Vagina (tissue), 2 donors: Measurements from ENCODE around the gene FBXO38. TPM values are rescaled to one million over a fixed set of nuclear protein-coding genes. Genes with fewer than 3 reads are reported as not detected.

Experiments used
- DNase-seq, 2 donors: peaks; one replicate each; pipeline ENCODE4 v3.0.0-alpha.2; 2017; ENCODE audit errors: extremely low spot score in 2 of 2
- H3K27ac ChIP-seq: fragments of 200-600 bp; sonication (generic); one replicate; pipeline ENCODE4 v1.5.1; 2019
- H3K27me3 ChIP-seq: fragments of 200-600 bp; sonication (generic); one replicate; pipeline ENCODE4 v1.5.1; 2019
- H3K36me3 ChIP-seq, 2 donors: fragments of 200-600 bp; sonication (generic); one replicate each; pipeline ENCODE4 v1.5.1; 2017 to 2019
- H3K4me1 ChIP-seq: fragments of 200-600 bp; sonication (generic); one replicate; pipeline ENCODE4 v1.5.1; 2019
- H3K4me3 ChIP-seq, 2 donors: fragments of 200-600 bp; sonication (generic); 1 replicate in 1 of 2; 2 replicates in 1 of 2; pipeline ENCODE4 v1.5.1; 2016 to 2019
- H3K9me3 ChIP-seq: fragments of 200-600 bp; sonication (generic); one replicate; pipeline ENCODE4 v1.5.1; 2019
- POLR2A ChIP-seq, 2 donors: fragments of 450-650 bp; IDR thresholded peaks; one replicate each; pipeline ENCODE4 v1.6.1; 2017; ENCODE audit warnings: antibody characterized with exemption in 2 of 2, mild to moderate bottlenecking in 2 of 2, moderate library complexity in 2 of 2
- POLR2AphosphoS5 ChIP-seq, 2 donors: sonication (generic); formaldehyde crosslinking; IDR thresholded peaks; one replicate each; pipeline ENCODE4 v1.9.0; 2017; ENCODE audit warnings: antibody characterized with exemption in 2 of 2, mild to moderate bottlenecking in 2 of 2, low read depth in 1 of 2; ENCODE audit not compliant: insufficient read depth in 1 of 2
- intact Hi-C: fragments of 100-400 bp; cut with DNase I; formaldehyde crosslinking; loops from one replicate; pipeline ENCODE4 v1.15.1; 2023
- total RNA-seq: library from RNA; depleted of rRNA; stranded (reverse); fragments of >200 nt; gene quantifications from one replicate; pipeline ENCODE4 v1.2.3, GENCODE V29; 2016
- TF ChIP-seq, protein P1 (sequence below), 3 experiments: fragments of 450-650 bp in 2 of 3; fragments of 200-600 bp in 1 of 3; sonication (generic) in 1 of 3; IDR thresholded peaks; one replicate each; pipeline ENCODE4 v1.5.1; 2017 to 2019; ENCODE audit warnings: antibody characterized with exemption in 3 of 3, mild to moderate bottlenecking in 2 of 3, moderate library complexity in 2 of 3

FBXO38 gene
- total RNA-seq, 1 donor from 2014 or later = 40.3 TPM

DNA sequence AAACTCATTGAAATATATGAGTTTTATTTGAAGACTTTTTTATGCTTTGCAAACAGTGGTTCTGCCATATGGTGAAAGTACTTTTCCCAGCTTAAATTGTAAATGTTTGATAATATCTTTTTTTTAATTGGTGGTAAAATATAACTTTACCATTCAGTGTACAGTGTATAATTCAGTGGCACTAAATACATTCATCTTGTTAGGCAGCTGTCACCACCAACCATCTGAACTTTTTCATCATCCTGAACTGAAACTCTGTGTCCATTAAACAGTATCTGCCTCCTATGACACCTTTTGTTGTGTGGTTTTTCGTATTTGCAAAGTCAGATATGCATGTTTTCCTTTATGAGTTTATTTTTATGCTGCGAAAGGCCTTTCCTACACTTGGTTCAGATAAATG lies 45.1 kb downstream of the FBXO38 start:
- intact Hi-C loops = no loop called here

DNA sequence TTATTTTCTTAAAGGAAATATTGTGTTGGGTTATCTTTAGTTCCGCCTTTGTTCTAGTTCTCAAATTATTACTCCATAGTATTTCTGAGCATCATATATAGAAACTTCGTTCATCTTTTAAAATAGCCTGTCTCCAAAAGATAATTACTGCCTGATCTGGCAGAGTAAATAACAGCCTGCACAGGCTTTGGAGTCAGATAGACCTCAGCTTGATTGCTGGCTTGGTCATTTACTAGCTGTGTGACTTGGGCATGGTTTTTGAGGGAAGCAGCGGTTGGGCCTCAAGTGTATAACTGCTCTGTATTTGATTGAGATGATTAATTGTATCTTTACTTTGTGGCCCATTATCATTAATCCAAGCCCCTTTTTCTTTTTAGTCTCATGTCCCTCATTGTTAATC lies 50.1 kb downstream of the FBXO38 start:
- Histone ChIP-seq H3K4me3 (no peak overlapping the region), H3K27ac (no peak overlapping the region), H3K36me3 (peaks cover 0 to 50% of the 10 kb centered on the region in 2 donors), H3K9me3 (no peaks in the 10 kb centered on the region), H3K4me1 (no peaks in the 10 kb centered on the region), H3K27me3 (no peaks in the 10 kb centered on the region)
- DNase-seq = no peak
- TF ChIP-seq, protein P1, sequence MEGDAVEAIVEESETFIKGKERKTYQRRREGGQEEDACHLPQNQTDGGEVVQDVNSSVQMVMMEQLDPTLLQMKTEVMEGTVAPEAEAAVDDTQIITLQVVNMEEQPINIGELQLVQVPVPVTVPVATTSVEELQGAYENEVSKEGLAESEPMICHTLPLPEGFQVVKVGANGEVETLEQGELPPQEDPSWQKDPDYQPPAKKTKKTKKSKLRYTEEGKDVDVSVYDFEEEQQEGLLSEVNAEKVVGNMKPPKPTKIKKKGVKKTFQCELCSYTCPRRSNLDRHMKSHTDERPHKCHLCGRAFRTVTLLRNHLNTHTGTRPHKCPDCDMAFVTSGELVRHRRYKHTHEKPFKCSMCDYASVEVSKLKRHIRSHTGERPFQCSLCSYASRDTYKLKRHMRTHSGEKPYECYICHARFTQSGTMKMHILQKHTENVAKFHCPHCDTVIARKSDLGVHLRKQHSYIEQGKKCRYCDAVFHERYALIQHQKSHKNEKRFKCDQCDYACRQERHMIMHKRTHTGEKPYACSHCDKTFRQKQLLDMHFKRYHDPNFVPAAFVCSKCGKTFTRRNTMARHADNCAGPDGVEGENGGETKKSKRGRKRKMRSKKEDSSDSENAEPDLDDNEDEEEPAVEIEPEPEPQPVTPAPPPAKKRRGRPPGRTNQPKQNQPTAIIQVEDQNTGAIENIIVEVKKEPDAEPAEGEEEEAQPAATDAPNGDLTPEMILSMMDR (IDR thresholded peaks at IDR 0.05) = no peak
- TF ChIP-seq POLR2A (IDR thresholded peaks at IDR 0.05) = no peak
- TF ChIP-seq POLR2AphosphoS5 (IDR thresholded peaks at IDR 0.05; ENCODE audit: insufficient read depth in 1 of 2, low read depth in 1 of 2) = no peak
- intact Hi-C loops = no loop called here

More for the DNA sequence above, 45.1 kb downstream of the FBXO38 start:
- Histone ChIP-seq H3K27me3 (no peaks in the 10 kb centered on the region), H3K9me3 (no peaks in the 10 kb centered on the region), H3K4me1 (no peaks in the 10 kb centered on the region), H3K4me3 (no peak overlapping the region), H3K27ac (no peak overlapping the region), H3K36me3 (peaks cover 0 to 61% of the 10 kb centered on the region in 2 donors)
- TF ChIP-seq POLR2AphosphoS5 (IDR thresholded peaks at IDR 0.05; ENCODE audit: insufficient read depth in 1 of 2, low read depth in 1 of 2) = no peak
- TF ChIP-seq, protein P1 (IDR thresholded peaks at IDR 0.05) = no peak
- no peak for TF ChIP-seq POLR2A (IDR thresholded peaks at IDR 0.05)
- no peak for DNase-seq

DNA sequence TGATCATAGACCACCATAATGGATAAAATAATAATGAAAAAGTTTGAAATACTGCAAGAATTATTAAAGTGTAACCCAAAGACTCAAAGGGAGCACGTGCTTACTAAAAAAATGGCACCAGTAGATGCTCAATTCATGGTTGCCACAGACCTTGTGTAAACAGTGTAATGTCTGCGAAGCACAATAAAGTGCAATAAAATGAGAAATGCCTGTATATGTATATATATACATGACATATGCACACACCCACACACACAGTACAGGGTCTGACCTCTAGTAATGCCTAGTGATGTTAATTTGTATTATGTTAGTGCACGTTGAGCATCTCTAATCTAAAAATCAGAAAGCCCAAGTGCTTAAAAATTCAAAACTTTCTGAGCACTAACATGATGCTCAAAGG lies 52.3 kb downstream of the FBXO38 start:
- no peak for TF ChIP-seq POLR2AphosphoS5 (IDR thresholded peaks at IDR 0.05; ENCODE audit: insufficient read depth in 1 of 2, low read depth in 1 of 2)
- TF ChIP-seq, protein P1 (IDR thresholded peaks at IDR 0.05) = no peak
- no peak for TF ChIP-seq POLR2A (IDR thresholded peaks at IDR 0.05)

DNA sequence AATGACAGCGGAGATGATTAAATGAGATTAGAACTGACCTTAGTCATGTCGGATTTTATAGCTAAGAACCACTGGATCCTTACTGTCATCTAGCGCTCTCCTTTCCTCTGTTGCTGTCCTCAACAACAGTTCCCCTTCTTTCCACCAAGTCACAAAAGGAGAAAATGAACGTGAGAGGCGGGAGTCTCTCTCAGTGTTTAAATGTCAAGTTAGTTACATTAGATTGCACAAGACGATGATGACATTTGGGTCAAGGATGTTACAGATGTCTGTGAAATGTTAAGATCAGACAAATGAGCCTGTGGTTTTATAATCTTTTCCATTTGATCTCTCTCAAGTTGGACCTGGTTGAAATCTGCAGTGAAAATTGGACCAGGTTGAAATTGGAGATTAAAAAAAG lies 53.5 kb downstream of the FBXO38 start:
- TF ChIP-seq, protein P1 (IDR thresholded peaks at IDR 0.05) = no peak
- intact Hi-C loops = no loop called here
- peaks cover 0 to 73% of the 10 kb centered on the region in 2 donors for H3K36me3 ChIP-seq

More for the DNA sequence above, 52.3 kb downstream of the FBXO38 start:
- Histone ChIP-seq H3K4me3 (no peak overlapping the region), H3K9me3 (no peaks in the 10 kb centered on the region), H3K4me1 (no peaks in the 10 kb centered on the region), H3K27ac (no peak overlapping the region), H3K27me3 (no peaks in the 10 kb centered on the region), H3K36me3 (peaks cover 0 to 60% of the 10 kb centered on the region in 2 donors)
- DNase-seq = no peak
- intact Hi-C loops = no loop called here

DNA sequence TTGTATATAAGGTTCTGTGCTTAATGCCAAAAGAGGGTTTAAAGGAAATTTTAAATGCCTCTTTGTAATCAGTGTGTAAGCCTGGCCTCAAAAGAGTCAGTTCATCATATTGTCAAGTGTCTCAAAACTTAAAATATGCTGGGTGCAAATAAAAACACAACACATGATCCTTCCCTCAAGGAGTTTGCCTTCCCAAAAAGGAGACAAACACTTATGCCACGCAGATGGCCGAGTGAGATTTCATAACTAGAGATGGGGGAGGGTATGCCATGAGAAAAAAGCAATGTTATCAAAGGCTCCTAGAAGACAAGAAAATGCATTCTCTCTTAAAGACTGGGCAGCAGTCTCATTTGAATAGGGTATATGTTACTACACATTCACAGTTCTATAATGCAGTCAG lies 55.2 kb downstream of the FBXO38 start:
- H3K4me3 ChIP-seq = no peak overlapping the region

More for the DNA sequence above, 53.5 kb downstream of the FBXO38 start:
- Histone ChIP-seq H3K4me3 (no peak overlapping the region), H3K4me1 (no peaks in the 10 kb centered on the region), H3K27me3 (no peaks in the 10 kb centered on the region), H3K27ac (no peak overlapping the region), H3K9me3 (no peaks in the 10 kb centered on the region)
- DNase-seq = no peak

More for the DNA sequence above, 55.2 kb downstream of the FBXO38 start:
- Histone ChIP-seq H3K9me3 (no peaks in the 10 kb centered on the region), H3K4me1 (no peaks in the 10 kb centered on the region), H3K27ac (no peak overlapping the region), H3K27me3 (no peaks in the 10 kb centered on the region), H3K36me3 (peaks cover 0 to 76% of the 10 kb centered on the region in 2 donors)
- no peak for DNase-seq
- no peak for TF ChIP-seq POLR2A (IDR thresholded peaks at IDR 0.05)
- TF ChIP-seq, protein P1 (IDR thresholded peaks at IDR 0.05) = no peak
- TF ChIP-seq POLR2AphosphoS5 (IDR thresholded peaks at IDR 0.05; ENCODE audit: insufficient read depth in 1 of 2, low read depth in 1 of 2) = no peak
- intact Hi-C loops = no loop called here
